Measurements from ENCODE around the gene RNF208.
A peak's percentile ranks its signal among the peaks of the same experiment; 100 is the strongest.

Gene RNF208

GRCh38 chr9:137227853-137228505 is 5.9 kb upstream of the RNF208 start:
- DNase-seq (ENCODE audit: low spot score): no peak

GRCh38 chr9:137227054-137227852 is 5.2 kb upstream of the RNF208 start, which contains the start of gene RNF224:
Gene RNF224, plus strand, starts transcription at chr9:137227502. Its CDS starts 834 bp downstream, at chr9:137228336.
- peak; percentile 83 for DNase-seq (ENCODE audit: low spot score)

- DNase-seq (ENCODE audit: low spot score): peak; percentile 67
Measured at GRCh38 chr9:137226338-137227053, 4.5 kb upstream of the RNF208 start.

- DNase-seq (ENCODE audit: low spot score): no peak
Measured at GRCh38 chr9:137225699-137226331, 3.8 kb upstream of the RNF208 start.

- DNase-seq (ENCODE audit: low spot score): peak; percentile 37
Measured at GRCh38 chr9:137224830-137225694, 3.0 kb upstream of the RNF208 start, which contains the start of gene CYSRT1. Gene CYSRT1, plus strand, starts transcription at chr9:137225174. Its CDS starts 448 bp downstream, at chr9:137225622.

- peak; percentile 98 for DNase-seq (ENCODE audit: low spot score)
Measured at GRCh38 chr9:137223078-137223970, 1.3 kb upstream of the RNF208 start.

- DNase-seq (ENCODE audit: low spot score): no peak
Measured at GRCh38 chr9:137221506-137222111, 431 bp downstream of the RNF208 start.

GRCh38 chr9:137221095-137221505 is 940 bp downstream of the RNF208 start:
- DNase-seq (ENCODE audit: low spot score): no peak

GRCh38 chr9:137220317-137221094 is 1.5 kb downstream of the RNF208 start:
- DNase-seq (ENCODE audit: low spot score): no peak

GRCh38 chr9:137219757-137220316 is 2.2 kb downstream of the RNF208 start:
- no peak for DNase-seq (ENCODE audit: low spot score)

GRCh38 chr9:137218754-137219271 is 3.2 kb downstream of the RNF208 start:
- peak; percentile 30 for DNase-seq (ENCODE audit: low spot score)

GRCh38 chr9:137218212-137218753 is 3.8 kb downstream of the RNF208 start:
- DNase-seq (ENCODE audit: low spot score): no peak

GRCh38 chr9:137217276-137218211 is 4.5 kb downstream of the RNF208 start:
- DNase-seq (ENCODE audit: low spot score): peak; percentile 45

GRCh38 chr9:137216188-137216965 is 5.7 kb downstream of the RNF208 start:
- no peak for DNase-seq (ENCODE audit: low spot score)

GRCh38 chr9:137215196-137215986 is 6.6 kb downstream of the RNF208 start:
- DNase-seq (ENCODE audit: low spot score): no peak
